ENCODE results near the gene FFAR2. TPM values are rescaled to one million over a fixed set of nuclear protein-coding genes. Genes with fewer than 3 reads are reported as not detected.
"Not testable (repeated sequence)": the region's sequence is repeated elsewhere in the genome, so short reads cannot be mapped to it uniquely, and the experiment has no call there.

The FFAR2 gene
- total RNA-seq: not detected

DNA sequence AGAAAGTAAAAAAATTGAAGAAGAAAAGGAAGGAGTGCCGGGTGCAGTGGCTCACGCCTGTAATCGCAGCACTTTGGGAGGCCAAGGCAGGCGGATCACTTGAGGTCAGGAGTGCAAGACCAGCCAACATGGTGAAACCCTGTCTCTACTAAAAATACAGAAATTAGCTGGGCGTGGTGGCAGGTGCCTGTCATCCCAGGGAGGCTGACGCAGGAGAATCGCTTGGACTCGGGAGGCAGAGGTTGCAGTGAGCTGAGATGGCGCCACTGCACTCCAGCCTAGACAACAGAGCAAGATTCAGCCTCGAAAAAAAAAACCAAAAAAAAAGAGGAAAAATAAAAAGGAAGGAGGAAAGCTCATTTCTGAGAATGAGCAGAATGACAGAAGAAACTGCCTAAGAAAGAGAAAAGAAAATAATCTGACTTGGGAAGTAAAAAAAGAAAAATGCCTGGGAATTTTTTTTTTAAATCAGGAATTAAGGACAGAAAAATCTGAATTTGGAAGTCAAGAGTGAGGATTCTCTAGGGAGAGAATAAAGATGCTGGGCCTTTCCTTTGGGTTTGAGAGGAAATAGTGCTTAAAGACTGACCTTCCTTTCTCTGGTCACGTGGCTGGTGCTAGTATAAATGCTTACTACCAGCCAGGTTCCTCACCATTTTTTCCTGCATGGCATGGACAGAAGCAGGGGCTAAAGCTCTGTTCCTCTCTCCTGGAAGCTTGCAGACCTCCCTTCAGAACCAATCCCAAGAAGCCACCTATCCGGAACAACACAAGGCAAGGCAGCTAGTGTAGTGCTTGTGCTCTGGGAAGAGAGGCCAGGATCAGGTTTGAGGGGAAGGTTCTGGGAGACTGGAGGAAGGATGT, at the start of gene FFAR2:
TSS of gene FFAR2 (plus strand) at position 652 of the 864 bp plus-strand sequence. CDS start 1,458 bp downstream, outside the sequence.
- intact Hi-C loops (cut with DNase I): no loop called here
- DNase-seq (ENCODE audit: low spot score in 2 of 2): no peak
- Histone ChIP-seq H3K36me3 (no peaks in the 10 kb centered on the region), H3K9me3 (no peaks in the 10 kb centered on the region), H3K27me3 (no peaks in the 10 kb centered on the region), H3K27ac (no peak within 1 kb of the TSS), H3K4me3 (no peak within 1 kb of the TSS), H3K4me1 (no peaks in the 10 kb centered on the region)
- TF ChIP-seq, protein P1, sequence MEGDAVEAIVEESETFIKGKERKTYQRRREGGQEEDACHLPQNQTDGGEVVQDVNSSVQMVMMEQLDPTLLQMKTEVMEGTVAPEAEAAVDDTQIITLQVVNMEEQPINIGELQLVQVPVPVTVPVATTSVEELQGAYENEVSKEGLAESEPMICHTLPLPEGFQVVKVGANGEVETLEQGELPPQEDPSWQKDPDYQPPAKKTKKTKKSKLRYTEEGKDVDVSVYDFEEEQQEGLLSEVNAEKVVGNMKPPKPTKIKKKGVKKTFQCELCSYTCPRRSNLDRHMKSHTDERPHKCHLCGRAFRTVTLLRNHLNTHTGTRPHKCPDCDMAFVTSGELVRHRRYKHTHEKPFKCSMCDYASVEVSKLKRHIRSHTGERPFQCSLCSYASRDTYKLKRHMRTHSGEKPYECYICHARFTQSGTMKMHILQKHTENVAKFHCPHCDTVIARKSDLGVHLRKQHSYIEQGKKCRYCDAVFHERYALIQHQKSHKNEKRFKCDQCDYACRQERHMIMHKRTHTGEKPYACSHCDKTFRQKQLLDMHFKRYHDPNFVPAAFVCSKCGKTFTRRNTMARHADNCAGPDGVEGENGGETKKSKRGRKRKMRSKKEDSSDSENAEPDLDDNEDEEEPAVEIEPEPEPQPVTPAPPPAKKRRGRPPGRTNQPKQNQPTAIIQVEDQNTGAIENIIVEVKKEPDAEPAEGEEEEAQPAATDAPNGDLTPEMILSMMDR (IDR thresholded peaks at IDR 0.05): no peak

DNA sequence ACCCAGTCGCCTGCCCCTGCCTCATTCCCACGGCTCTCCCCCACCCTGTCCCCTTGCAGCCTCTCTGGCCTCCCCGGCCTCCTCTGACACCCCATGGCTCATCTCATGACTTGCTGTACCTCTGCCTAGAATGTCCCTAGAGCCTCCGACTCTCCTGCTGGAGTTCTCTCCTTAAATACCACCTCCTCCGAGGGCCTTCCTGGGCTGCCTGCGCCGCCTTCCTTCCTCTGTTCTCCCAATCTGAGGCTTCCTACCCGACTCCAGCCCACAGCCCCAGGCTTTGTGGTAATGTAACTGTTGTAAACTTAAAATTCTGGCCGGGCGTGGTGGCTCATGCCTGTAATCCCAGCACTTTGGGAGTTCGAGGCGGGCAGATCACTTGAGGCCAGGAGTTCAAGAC, 49.5 kb upstream of the FFAR2 start:
- TF ChIP-seq, protein P1 (IDR thresholded peaks at IDR 0.05): no peak
- no peaks in the 10 kb centered on the region for H3K36me3 ChIP-seq
- intact Hi-C loops (cut with DNase I): no loop called here
- no peak overlapping the region for H3K4me3 ChIP-seq
- H3K27ac ChIP-seq: no peak overlapping the region
- H3K27me3 ChIP-seq: no peaks in the 10 kb centered on the region
- H3K9me3 ChIP-seq: no peaks in the 10 kb centered on the region
- H3K4me1 ChIP-seq: no peaks in the 10 kb centered on the region
- DNase-seq (ENCODE audit: low spot score in 2 of 2): no peak

DNA sequence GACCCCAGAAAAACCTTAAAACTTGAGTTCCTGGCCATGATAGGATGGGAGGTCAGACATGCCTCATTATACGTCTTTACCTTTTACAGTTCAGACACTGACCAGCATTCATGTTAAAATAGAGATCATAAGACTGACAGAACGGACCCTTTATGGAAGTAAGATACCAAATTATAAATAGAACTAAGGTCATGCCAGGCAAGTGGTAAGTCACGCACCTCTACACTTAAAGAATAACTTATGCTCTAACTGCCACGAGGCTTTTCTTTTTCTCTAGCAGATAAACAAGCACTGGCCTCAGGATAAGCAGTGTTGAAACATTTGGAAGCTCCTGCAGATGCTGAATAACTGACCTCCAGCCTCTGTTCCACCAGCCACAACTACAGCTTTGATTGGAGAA, 48.8 kb upstream of the FFAR2 start:
- Histone ChIP-seq H3K4me1 (no peaks in the 10 kb centered on the region), H3K9me3 (no peaks in the 10 kb centered on the region), H3K27ac (no peak overlapping the region), H3K4me3 (no peak overlapping the region), H3K27me3 (no peaks in the 10 kb centered on the region), H3K36me3 (no peaks in the 10 kb centered on the region)
- no peak for DNase-seq (ENCODE audit: low spot score in 2 of 2)
- TF ChIP-seq, protein P1 (IDR thresholded peaks at IDR 0.05): no peak
- intact Hi-C loops (cut with DNase I): no loop called here

DNA sequence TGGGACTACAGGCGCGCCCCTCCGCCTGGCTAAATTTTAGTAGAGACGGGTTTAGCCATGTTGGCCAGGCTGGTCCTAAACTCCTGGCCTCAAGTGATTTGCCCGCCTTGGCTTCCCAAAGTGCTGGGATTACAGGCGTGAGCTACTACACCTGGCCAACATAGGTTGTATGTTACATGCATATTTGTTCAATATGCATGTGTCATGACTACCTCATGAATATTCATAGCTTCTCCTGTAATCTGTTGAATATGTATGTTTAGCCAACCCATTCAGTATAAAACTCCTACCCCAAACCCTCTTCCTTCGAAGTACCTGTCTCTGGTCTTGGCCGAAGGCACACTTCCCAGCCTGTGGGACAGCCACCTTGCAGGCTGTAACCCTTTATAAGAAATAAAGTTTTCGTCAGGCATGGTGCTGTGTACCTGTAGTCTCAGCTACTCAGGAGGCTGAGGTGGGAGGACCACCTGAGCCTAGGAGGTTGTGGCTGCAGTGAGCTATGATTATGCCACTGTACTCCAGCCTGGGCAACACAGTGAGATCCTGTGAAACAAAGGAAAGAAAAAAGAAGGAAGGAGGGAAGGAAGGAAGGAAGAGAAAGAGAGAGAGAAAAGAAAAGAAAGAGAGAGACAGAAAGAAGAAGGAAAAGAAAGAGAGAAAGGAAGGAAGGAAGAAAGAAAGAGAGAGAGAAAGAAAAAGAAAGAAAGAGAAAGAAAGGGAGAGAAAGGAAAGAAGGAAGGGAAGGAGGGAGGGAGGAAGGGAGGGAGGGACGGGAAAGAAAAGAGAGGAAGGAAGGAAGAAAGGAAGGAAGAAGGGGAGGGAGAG, 47.9 kb upstream of the FFAR2 start:
- Histone ChIP-seq H3K27ac (no peak overlapping the region), H3K36me3 (no peaks in the 10 kb centered on the region)
- no peak for DNase-seq (ENCODE audit: low spot score in 2 of 2)

DNA sequence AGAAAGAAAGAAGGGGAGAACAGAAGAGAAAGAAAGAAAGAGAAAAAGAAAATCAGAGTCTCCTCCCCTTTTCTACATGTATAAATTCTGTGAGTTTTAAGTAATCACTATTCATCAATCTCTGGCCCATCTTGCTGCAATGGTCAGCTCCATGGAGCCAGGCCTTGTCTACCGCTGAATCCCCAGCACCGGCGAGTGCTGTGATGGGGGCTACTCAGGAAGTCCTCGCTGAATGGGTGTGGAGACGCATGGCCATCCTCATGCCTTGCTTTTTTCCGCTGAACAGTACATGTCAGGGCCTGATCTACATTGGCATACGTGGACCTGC, 47.3 kb upstream of the FFAR2 start:
- no peak overlapping the region for H3K4me3 ChIP-seq
- H3K27me3 ChIP-seq: no peaks in the 10 kb centered on the region
- no peak overlapping the region for H3K27ac ChIP-seq
- no peaks in the 10 kb centered on the region for H3K4me1 ChIP-seq
- intact Hi-C loops (cut with DNase I): no loop called here
- no peaks in the 10 kb centered on the region for H3K36me3 ChIP-seq
- TF ChIP-seq, protein P1 (IDR thresholded peaks at IDR 0.05): no peak
- no peaks in the 10 kb centered on the region for H3K9me3 ChIP-seq
- DNase-seq (ENCODE audit: low spot score in 2 of 2): no peak

More for the DNA sequence above, 47.9 kb upstream of the FFAR2 start:
- Histone ChIP-seq H3K4me1 (no peaks in the 10 kb centered on the region), H3K27me3 (no peaks in the 10 kb centered on the region), H3K4me3 (no peak overlapping the region), H3K9me3 (no peaks in the 10 kb centered on the region)
- TF ChIP-seq, protein P1 (IDR thresholded peaks at IDR 0.05): no peak
- intact Hi-C loops (cut with DNase I): no loop called here

DNA sequence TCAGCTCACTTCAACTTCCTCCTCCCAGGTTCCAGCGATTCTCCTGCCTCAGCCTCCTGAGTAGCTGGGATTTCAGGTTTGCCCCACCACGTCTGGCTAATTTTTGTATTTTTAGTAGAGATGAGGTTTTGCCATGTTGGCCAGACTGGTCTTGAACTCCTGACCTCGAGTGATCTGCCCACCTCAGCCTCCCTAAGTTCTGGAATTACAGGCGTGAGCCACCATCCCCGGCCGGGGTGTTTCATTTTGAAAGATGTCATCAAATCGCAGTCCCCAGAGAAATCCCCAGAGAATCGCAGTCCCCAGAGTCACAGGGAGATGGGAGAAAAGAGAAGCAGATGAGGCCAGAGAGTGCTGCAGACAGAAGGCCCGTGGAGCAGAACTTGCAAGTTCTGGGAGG, 46.6 kb upstream of the FFAR2 start:
- H3K9me3 ChIP-seq; H3K4me1 ChIP-seq; DNase-seq (ENCODE audit: low spot score in 2 of 2); H3K27me3 ChIP-seq; intact Hi-C loops (cut with DNase I); H3K27ac ChIP-seq; H3K36me3 ChIP-seq; H3K4me3 ChIP-seq: not testable (repeated sequence)

Measured in ascending aorta (tissue), 2 donors.